Fibroblast of skin of right biceps (primary cell): Measurements from ENCODE around the gene LPIN1.
A peak's percentile ranks its signal among the peaks of the same experiment; 100 is the strongest.
"Not testable (repeated sequence)": the region's sequence is repeated elsewhere in the genome, so short reads cannot be mapped to it uniquely, and the experiment has no call there.

Experiments
- DNase-seq: peaks from one replicate; pipeline ENCODE4 v3.0.0-alpha.2; 2013

The LPIN1 gene

DNA sequence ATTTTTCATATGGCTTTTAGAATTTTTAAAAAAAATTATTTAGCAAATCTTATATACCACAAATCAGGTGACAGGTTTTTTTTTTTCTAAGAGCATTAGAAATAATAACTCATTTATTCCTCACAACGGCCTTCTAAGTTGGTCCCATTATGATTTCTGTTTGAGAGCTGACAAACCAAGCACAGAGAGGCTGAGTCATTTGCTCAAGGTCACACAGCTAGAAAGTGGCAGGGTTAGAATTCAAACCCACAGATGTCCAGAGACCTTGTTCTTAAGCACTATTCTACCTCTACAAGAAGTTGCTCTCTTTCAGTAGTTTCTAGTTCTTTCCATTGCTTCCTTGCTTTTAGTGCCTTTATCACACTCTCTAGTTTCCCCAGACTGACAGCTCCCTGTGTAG is 28.8 kb upstream of the LPIN1 start:
- no peak for DNase-seq

DNA sequence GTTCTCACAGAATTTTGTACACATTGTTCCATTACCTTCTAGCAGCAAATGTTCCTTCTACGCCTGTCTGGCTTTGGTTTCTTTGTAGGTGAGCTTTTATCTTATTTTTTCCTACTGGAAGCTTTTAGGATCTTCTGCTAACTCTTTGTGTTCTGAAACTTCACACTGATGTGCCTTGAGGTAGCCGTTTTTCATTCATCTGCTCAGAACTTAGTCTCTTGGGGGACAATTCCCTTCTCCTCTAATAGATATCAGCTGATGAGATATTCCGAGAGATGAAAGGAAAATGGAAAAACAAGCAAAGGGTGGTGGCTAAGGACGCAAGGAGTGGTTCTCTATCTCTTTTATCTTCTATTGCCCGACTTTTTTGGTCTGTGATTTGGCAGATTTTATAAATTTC is 27.8 kb upstream of the LPIN1 start:
- DNase-seq, result no peak

DNA sequence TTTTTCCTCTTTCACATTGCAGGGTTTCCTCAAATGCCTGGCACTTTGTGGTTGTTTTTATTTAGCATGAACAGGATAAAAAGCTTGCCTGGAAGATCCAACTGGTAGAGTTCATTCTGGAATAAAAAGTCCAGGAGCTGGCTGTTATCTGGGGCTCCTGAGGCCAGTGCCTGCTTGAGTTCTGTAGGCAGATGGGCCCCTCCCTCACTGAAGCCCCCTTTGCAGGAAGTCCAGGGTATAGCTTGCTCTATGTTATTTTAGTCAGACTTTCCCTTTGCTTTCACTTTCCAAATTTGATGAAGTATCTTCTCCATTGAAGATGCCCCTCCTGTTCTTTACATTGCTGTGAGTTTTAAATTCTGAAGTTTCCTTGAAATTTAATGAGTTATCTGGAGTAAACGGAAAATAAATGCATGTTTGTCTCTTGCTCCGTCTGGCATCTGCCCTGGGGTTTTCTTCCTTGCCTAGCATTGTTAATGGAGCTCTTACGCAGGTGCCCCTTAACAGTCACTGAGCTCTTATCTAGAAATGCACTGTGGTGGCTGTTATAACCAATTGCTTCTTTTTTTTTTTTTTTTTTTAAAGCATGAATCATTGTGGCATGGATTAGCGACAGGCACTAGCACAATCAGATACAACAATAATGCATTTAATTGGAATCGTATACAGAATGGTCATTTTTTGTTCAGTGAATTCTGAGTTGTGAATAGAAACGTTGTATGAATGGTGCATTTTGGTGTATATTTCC is 27.0 kb upstream of the LPIN1 start:
- DNase-seq, result no peak

DNA sequence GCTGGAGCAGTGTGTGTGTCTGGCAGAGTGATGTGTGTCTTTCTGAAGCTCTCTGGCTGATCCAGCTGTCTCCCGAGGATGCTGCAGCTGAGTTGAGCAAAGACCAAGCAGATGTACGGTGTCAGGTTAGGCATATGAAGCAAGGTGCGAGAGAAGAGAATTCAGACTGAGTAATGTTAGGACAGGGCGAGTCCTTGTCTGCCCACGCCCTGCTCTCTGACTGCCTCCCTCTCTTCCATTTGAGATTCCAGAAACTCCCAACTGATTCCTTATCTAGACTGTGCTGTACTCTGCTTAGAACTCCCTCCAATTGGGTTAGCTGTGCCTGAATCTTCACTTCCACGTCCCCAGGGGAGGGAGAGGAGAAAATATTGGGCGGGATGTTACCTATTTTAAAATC is 25.7 kb upstream of the LPIN1 start:
- no peak for DNase-seq

DNA sequence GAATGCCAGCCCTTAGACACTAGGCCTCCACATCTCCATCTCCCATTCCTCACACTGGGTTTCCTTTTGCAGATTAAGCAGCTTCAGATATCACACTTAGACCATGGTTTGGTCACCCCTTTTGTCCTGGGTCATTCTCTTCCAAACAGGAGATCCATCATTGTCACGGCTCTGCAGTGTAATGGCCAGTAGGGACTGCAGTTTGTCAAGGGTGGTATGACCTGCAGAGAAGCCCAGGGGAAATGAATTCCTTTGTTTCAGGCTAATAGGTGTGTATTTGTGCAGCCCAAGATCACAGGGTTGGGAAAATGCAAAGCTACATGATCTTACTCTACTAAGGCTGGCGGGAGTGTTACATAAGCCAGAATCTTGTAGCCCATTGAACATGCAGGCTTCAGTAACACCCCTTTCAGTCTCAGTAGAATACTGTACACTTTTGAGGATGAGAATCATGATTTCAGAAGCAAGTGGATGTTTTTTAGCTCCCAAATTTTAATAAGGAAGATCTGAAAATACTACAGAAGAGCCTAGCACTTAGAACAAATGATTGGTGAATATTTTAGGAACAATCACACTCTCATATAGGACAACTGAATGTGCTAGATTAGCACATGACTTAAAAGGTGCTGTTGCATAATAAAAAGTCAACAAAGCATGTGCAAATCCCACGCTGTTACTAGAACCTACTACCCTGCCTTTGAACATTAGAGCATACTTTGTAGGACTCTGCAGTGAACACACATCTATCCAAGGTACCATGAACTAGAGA is 24.0 kb upstream of the LPIN1 start:
- DNase-seq, result no peak

DNA sequence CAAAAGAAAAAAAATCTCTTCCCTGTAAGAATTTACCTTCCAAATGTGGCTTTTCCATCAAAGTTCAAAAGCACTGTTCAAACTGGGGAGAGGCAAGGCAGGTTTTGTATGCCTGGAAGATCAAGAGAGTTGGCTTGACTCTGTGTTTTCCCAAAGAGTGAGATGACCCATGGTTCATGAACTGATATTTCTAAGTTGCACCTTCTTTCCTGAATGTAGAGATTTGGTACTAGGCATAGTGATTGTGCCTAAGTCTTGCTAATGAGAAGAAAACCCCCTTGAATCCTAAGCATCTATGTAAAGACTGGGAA is 23.4 kb upstream of the LPIN1 start:
- DNase-seq, result no peak

DNA sequence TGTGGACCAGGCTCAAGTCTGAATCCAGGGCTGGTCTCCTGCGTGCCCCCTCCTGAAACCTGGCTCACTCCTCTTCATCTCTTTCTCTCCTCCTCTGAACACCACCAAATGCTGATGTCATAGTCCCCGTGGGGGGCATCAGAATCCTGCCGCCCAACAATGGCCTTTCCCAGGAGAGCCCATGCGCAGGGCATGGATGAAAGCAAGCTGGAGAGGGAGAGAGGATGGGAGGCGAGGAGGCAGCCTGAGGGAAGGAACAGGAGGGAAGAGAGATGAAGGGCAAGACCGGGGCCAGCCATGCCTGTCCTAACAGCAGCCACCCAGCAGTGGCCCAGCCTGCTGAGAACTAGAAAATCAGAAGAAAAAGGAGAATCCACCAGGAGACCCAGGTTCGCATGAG is 22.3 kb upstream of the LPIN1 start:
- DNase-seq, result no peak

DNA sequence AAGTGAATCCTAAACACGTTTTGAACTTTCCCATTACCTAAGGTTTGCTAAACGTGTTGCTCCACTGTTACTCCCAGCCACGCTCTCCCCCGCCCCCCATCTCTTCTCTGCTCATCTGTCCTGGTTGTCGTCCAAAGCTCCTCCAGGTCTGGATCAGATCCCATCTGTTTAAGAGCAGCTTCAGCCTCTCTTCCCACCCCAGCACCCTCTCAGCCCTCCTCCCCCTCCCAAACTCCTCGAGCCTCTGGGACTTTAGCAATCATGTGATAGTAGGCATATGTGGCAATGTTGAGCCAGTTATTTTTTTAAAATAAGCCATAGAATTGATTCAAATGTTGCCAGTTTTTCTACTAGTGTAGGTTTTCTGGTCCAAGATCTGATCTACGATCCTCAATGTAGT is 20.0 kb upstream of the LPIN1 start:
- no peak for DNase-seq

DNA sequence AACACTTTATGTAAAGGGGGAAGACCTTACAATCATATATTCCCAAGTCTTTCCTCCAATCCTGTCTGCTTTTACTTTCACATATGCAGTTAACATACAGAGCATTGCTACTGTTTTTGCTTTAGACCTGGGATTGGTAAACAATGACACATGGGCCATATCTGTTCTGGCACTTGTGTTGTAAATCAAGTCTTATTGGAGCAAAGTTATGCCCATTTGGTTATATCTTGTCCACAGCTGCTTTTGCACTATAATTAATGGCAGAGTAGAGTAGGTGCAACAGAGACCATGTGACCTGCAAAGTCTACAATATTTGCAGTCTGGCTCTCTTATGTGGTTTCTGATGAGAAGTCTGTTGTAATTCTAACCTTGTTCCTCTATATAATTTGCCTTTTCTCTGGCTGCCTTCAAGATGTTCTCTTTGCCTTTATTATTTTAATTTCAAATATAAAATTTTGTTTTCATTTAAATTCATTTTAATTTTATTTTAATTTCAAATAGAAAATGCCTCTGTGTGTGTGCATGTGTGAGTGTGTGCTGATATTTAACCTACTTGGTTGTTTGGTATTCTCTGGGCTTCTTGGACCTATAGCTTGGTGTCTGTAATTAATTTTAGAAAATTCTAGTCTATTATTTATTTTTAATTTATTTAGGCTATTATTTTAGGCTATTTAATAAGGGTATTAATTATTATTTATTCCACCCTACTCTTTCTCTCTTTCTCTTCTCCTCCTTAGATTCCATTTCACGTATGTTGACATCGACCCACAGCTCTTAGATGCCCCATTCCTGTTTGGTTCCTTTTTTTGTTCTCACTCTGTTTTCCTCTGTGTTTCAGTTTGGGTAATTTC is 16.8 kb upstream of the LPIN1 start:
- DNase-seq, result no peak

DNA sequence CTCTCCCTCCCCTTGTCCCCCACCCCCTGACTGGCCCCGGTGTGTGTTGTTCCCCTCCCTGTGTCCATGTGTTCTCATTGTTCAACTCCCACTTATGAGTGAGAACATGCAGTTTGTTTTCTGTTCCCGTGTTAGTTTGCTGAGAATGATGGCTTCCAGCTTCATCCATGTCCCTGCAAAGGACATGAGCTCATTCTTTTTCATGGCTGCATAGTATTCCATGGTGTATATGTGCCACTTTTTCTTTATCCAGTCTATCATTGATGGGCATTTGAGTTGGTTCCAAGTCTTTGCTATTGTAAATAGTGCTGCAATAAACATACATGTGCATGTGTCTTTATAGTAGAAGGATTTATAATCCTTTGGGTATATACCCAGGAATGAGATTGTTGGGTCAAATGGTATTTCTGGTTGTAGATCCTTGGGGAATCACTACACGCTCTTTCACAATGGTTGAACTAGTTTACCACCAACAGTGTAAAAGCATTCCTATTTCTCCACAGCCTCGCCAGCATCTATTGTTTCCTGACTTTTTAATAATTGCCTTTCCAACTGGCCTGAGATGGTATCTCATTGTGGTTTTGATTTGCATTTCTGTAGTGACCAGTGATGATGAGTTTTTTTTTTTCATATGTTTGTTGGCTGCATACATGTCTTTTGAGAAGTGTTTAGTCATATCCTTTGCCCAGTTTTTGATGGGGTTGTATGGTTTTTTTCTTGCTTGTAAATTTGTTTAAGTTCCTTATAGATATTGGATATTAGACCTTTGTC is 15.0 kb upstream of the LPIN1 start:
- not testable (repeated sequence) for DNase-seq

DNA sequence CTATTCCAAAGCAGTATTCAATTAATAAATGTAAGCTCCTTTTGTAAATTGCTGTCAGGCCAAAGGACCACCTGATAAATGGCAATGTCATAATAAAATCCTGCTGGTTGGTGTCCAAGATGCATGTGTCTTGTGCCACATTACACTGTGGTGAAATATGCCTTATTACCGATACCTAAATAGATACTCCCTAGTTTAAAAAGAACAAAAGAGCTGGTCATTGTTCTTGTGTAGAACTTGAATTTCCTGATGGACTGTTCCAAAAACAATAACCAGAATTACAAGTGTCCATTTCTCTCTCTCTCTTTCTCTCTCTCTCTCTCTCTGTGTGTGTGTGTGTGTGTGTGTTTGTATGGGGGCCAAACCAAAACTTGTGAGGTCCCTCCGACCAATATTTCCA is 13.8 kb upstream of the LPIN1 start:
- DNase-seq, result no peak

DNA sequence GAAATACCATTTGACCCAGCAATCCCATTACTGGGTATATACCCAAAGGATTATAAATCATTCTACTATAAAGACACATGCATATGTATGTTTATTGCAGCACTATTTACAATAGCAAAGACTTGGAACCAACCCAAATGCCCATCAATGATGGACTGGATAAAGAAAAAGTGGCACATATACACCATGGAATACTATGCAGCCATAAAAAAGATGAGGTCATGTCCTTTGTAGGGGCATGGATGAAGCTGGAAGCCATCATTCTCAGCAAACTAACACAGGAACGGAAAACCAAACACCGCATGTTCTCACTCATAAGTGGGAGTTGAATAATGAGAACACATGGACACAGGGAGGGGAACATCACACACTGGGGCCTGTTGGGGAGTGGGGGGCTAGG is 8.6 kb upstream of the LPIN1 start:
- DNase-seq, result not testable (repeated sequence)

DNA sequence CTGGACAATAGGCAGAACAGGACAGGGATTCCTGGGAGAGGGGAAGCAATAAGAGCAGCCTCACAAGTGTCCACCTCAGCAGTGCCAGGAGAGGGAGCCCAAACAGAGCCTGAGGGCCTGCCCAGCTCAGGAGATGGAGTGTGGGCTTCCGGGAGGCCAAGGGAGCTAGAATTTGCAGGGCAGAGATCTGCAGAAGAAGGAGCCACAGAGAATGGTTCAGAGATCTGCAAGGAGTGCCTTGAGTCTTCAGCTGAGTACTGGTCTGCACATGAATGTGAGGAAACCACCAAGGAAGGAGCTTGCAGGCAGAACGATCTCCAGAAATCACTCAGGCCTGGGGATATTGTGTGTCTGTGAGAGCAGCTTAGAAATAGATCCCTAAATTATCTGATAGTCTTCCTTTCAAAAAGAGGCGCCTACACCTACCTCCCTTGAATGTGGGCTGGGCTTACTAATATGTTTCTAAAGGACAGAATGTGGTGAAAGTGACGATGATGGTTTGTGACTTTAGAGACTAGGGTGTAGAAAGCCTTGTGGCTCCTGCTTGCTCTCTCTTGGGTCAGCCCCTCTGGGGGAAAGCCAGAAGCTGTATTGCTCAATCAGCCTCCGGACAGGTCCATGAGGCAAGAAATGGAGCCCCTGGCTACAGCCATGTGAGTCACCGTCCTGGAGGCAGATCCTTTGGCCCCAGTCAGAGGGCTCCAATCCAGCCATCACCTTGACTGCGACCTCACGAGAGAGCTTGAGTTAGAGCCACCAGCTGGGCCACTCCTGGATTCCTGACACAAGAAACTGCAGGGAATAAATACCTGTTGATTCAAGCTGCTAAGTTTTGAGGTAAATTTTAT is 7.6 kb upstream of the LPIN1 start:
- DNase-seq, result peak; percentile 52

DNA sequence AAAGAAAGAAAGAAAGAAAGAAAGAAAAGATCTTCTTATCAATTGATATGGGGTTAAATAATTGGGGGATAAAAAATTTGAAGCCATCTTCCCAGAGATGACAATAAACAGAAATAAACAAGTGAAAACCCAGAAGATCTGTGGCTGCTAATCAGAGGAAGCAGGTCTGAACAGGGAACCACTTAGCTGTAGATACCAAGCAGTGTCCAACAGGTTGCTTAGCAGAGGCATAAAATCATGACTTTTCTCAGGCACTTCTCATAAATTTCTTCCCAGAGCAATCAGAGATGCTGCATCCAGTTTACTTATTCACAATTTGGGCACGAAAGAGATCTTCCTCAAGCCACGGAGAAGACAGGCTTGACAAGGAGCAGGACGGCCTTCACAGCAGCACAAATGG is 5.7 kb upstream of the LPIN1 start:
- DNase-seq, result no peak

DNA sequence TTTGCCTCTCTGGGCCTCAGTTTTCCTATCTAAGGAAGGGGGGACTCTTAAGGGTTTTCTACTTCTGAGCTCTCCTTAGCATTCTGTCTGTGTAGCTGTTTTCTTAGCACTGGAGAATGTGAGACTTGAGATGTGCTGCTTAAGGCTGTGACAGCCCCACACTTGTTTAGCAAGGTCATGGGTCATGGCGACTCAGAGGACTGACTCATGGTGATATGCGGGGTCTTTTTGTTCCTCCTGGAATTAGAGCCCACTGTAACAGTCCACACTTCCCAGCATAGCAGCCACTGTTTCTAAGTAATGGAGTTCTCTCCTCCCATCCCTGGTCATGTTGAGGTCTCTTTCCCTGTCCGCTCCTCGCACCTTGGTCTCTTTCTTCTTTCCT is 4.1 kb upstream of the LPIN1 start:
- DNase-seq, result peak; percentile 26

DNA sequence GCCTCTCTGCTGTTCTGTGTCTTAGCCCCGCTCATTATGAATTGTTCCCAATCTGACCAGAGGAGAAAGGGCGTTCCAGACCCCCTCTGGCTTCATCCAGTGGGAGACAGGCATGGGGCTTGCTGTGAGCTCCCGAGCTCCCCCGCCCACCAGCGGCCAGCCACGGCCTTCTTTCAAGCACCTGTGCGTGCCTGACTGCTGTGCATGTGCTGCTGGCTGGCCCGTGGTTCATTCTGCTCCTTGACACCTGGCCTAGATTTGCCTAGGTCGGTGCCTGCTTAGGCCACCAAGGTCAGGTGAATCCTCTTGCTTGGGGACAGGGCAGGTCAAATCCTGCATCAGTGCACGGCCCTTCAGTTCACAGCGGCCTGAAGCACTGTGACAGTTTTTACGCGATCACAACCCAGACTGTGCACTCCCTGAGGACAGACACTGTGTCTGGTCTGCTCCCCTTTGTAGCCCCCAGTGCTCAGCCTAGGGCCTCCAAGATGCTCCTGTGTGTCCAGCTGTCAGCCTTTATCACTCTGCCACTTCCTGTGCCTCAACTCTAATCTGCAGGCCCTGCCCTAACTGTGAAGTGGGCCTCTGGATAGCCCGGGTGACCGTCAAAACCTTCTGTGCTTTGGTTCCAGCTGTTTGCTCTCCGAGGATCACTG is 3.6 kb upstream of the LPIN1 start:
- DNase-seq, result no peak

DNA sequence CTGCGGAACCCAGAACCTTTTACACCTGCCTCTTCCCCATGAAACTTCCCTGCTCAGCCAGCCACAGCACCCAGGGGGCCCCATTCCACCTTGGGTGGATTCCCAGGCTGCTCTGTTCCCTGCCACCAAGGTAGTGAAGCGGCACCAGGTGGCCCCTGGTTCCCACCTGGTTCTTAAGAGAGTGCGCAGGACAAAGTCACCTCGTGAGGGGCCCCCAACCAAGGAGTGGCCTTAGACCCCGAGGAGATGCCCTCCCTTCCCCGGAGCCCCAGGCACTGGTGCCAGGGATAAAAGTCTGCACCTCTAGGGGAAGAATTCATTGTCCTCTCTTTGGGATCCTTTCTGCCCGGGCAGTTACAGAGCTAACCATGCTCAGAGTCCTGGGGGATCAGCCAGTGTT is 3.1 kb upstream of the LPIN1 start:
- no peak for DNase-seq

DNA sequence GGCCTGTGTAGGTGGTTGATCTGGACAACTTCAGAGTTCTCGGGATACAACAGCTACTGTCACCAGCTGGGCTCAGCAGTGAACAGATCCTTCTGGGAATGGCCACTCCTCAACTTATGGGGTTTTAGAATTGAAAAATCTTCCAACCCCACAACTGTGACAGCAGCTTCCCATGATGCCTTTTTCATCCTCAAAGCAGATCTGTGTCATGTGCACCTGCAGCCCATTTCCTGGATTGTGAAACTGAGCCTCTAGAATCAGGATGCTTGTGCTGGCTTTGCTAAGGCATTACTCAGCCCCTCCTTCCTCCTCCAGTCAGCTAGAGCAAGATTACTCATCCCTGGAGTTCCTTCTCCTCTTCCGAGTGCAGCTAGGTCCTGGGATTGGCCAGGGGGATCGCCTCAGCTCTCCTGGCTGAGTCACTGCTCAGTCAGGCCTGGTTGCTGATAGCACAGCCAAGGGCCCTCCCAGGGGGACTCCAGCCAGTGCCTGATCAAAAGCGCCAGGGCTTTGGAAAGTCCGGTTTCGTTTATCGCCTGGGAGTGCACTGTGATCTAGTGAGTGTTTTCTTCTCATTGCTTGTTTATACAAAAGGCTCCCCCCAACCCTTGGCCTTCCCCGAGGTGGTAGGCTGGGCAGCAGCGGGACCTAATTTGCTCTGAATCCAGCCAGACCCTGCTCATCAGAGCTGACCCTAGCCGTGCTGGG is 2.4 kb upstream of the LPIN1 start:
- peak; percentile 100 for DNase-seq

DNA sequence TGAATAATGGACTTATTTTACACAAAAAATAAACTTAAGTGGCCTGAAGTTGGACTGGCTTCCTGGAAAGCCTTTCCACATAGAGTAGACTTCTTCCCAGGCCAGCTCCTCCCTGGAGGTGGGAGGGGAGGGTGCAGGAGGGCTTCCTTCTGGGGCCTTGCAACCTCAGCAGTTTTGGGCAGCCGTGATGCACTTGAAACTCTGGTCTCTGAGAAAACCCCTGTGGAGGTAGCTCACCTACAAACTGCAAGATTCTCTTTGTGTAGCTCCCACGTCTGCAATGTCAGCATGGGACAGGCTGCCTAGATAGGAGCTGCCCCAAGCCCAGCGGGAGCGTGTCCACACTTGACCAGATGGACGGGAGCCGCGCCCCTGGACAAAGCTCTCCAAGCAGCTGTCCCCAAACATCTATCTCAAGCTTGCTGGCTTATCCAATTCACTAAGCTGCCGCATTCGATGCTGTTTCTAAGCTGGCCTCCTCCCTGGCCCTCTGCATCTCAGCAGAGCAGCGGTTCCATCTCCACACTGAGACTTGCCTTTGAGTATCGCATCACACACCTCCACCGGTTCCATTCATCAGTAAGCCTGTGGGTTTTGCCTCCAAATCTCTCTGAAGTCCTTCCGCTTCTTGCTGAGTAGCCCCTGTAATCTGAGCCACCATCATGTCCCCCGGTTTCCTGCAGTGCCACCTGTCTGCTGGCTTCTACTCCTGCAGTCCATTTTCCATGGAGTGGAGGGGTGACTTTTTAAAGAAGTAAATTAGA is 1.6 kb upstream of the LPIN1 start:
- DNase-seq, result peak; percentile 43
